Measurements from ENCODE around the gene B3GAT3.

DNA sequence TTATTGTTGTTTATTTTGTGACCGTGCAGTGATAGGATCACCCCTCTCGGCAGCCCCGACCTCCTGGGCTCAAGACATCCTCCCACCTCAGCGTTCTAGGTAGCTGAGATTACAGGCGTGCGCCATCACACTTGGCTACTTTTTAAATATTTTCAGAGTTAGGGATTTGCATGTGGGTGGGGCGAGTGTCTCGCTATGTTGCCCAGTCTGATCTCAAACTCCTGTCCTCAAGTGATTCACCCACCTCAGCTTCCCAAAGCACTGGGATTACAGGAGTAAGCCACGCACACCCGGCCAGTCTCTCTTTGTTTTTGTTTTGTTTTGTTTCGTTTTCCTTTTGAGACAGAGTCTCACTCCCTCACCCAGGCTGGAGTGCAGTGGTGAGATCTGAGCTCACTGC, 32.5 kb upstream of the B3GAT3 start:
- TF ChIP-seq, protein P1, sequence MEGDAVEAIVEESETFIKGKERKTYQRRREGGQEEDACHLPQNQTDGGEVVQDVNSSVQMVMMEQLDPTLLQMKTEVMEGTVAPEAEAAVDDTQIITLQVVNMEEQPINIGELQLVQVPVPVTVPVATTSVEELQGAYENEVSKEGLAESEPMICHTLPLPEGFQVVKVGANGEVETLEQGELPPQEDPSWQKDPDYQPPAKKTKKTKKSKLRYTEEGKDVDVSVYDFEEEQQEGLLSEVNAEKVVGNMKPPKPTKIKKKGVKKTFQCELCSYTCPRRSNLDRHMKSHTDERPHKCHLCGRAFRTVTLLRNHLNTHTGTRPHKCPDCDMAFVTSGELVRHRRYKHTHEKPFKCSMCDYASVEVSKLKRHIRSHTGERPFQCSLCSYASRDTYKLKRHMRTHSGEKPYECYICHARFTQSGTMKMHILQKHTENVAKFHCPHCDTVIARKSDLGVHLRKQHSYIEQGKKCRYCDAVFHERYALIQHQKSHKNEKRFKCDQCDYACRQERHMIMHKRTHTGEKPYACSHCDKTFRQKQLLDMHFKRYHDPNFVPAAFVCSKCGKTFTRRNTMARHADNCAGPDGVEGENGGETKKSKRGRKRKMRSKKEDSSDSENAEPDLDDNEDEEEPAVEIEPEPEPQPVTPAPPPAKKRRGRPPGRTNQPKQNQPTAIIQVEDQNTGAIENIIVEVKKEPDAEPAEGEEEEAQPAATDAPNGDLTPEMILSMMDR (IDR thresholded peaks at IDR 0.05; ENCODE audit: low read depth, low read length, poor library complexity, severe bottlenecking), result no peak
- TF ChIP-seq EZH2phosphoT487 (IDR thresholded peaks at IDR 0.05; ENCODE audit: borderline replicate concordance, low read length), result no peak
